ENCODE data around the gene SLC7A14.

- TF ChIP-seq MYC (CRISPR knock-in tag; IDR thresholded peaks at IDR 0.05; ENCODE audit: borderline replicate concordance) (no peak), FOXC1 (CRISPR knock-in tag; IDR thresholded peaks at IDR 0.05; ENCODE audit: borderline replicate concordance) (no peak), SRSF9 (IDR thresholded peaks at IDR 0.05; ENCODE audit: borderline replicate concordance, insufficient read depth, low read depth, low read length, poor library complexity, severe bottlenecking) (no peak), ZMYM4 (CRISPR knock-in tag; IDR thresholded peaks at IDR 0.05) (no peak), NBN (conservative IDR thresholded peaks at IDR 0.05) (no peak), FOXA1 (IDR thresholded peaks at IDR 0.05) (no peak), FOXA1 (CRISPR knock-in tag; IDR thresholded peaks at IDR 0.05) (no peak), MAX (IDR thresholded peaks at IDR 0.05) (no peak)
- TF ChIP-seq, protein P1, sequence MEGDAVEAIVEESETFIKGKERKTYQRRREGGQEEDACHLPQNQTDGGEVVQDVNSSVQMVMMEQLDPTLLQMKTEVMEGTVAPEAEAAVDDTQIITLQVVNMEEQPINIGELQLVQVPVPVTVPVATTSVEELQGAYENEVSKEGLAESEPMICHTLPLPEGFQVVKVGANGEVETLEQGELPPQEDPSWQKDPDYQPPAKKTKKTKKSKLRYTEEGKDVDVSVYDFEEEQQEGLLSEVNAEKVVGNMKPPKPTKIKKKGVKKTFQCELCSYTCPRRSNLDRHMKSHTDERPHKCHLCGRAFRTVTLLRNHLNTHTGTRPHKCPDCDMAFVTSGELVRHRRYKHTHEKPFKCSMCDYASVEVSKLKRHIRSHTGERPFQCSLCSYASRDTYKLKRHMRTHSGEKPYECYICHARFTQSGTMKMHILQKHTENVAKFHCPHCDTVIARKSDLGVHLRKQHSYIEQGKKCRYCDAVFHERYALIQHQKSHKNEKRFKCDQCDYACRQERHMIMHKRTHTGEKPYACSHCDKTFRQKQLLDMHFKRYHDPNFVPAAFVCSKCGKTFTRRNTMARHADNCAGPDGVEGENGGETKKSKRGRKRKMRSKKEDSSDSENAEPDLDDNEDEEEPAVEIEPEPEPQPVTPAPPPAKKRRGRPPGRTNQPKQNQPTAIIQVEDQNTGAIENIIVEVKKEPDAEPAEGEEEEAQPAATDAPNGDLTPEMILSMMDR (CRISPR knock-in tag; IDR thresholded peaks at IDR 0.05): no peak
- TF ChIP-seq, protein P2, sequence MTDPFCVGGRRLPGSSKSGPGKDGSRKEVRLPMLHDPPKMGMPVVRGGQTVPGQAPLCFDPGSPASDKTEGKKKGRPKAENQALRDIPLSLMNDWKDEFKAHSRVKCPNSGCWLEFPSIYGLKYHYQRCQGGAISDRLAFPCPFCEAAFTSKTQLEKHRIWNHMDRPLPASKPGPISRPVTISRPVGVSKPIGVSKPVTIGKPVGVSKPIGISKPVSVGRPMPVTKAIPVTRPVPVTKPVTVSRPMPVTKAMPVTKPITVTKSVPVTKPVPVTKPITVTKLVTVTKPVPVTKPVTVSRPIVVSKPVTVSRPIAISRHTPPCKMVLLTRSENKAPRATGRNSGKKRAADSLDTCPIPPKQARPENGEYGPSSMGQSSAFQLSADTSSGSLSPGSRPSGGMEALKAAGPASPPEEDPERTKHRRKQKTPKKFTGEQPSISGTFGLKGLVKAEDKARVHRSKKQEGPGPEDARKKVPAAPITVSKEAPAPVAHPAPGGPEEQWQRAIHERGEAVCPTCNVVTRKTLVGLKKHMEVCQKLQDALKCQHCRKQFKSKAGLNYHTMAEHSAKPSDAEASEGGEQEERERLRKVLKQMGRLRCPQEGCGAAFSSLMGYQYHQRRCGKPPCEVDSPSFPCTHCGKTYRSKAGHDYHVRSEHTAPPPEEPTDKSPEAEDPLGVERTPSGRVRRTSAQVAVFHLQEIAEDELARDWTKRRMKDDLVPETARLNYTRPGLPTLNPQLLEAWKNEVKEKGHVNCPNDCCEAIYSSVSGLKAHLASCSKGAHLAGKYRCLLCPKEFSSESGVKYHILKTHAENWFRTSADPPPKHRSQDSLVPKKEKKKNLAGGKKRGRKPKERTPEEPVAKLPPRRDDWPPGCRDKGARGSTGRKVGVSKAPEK (CRISPR knock-in tag; IDR thresholded peaks at IDR 0.05; ENCODE audit: borderline replicate concordance): no peak
These were observed 161.0 kb downstream of the SLC7A14 start for GRCh38 chr3:170424879-170425278.
